Mesothelial cell of epicardium (in vitro differentiated cells): ENCODE results near the gene KATNAL2. TPM values are rescaled to one million over a fixed set of nuclear protein-coding genes. Genes with fewer than 3 reads are reported as not detected.
"Not testable (repeated sequence)": the region's sequence is repeated elsewhere in the genome, so short reads cannot be mapped to it uniquely, and the experiment has no call there.

Experiments
- DNase-seq, 2 experiments: peaks; one replicate each; pipeline ENCODE4 v3.0.0; 2021; ENCODE audit warnings: low spot score in 2 of 2; ENCODE audit not compliant: unreplicated experiment in 2 of 2
- H3K27ac Mint-ChIP-seq: 2 replicates; pipeline ENCODE4 v1.8.0; 2021; ENCODE audit warnings: mixed read lengths
- H3K27me3 Mint-ChIP-seq: 2 replicates; pipeline ENCODE4 v1.8.0; 2021; ENCODE audit warnings: low read depth, mixed read lengths
- H3K36me3 Mint-ChIP-seq: 2 replicates; pipeline ENCODE4 v1.8.0; 2021; ENCODE audit warnings: mixed read lengths
- H3K4me1 Mint-ChIP-seq: 2 replicates; pipeline ENCODE4 v1.8.0; 2021; ENCODE audit warnings: mixed read lengths
- H3K4me3 Mint-ChIP-seq: 2 replicates; pipeline ENCODE4 v1.8.0; 2021; ENCODE audit warnings: mild to moderate bottlenecking, moderate library complexity, mixed read lengths
- H3K9me3 Mint-ChIP-seq: 2 replicates; pipeline ENCODE4 v1.8.0; 2021; ENCODE audit warnings: mixed read lengths
- total RNA-seq: library from RNA; stranded (reverse); gene quantifications from 3 replicates; pipeline ENCODE4 v1.2.1, GENCODE V29; 2021
- TF ChIP-seq, protein P1 (sequence below): fragments of 200-600 bp; sonication (generic); IDR thresholded peaks from one replicate; pipeline ENCODE4 v1.5.0; 2021; ENCODE audit warnings: antibody characterized with exemption; ENCODE audit not compliant: unreplicated experiment

The KATNAL2 gene
- total RNA-seq, 1 donor from 2014 or later = 8.9 TPM

DNA sequence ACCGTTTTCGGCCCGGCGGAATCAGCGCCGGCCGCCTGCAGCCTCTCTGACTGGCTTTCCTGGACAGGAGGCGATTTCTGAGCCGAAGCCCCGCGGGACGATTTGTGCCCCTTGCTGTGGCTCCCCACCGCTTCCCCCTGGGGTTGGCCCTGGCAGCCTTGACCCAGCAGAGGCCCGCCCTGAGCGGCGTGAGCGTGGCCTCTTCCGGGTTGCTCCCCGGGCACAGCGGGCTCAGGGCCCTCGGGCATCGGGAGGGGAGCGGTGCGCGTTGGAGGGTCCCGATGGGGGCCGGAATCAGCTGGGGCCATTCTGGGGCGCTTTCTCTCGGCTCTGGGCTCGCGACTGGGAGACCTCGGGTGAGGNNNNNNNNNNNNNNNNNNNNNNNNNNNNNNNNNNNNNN, 52.1 kb downstream of the KATNAL2 start:
- not testable (repeated sequence) for H3K36me3 Mint-ChIP-seq, H3K27me3 Mint-ChIP-seq, DNase-seq, H3K27ac Mint-ChIP-seq, H3K4me3 Mint-ChIP-seq, H3K4me1 Mint-ChIP-seq, H3K9me3 Mint-ChIP-seq

DNA sequence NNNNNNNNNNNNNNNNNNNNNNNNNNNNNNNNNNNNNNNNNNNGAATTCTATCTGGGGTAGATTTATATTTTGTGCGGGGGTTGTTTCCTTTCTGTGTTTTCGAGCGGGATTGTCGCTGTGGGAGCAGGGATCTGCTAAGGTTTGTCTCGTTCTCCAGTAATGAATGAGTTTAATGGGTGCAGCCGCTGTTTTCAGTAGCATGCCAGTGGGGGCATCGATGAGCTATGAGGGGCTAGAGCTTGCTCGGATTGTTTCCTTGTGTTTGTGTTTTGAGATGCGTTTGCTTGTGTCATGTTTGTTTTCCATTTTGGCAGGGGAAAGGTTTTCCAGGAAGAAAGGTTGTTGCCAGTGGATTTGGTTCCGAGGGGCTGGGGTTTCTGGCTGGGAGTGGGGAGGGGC, 102.5 kb downstream of the KATNAL2 start:
- H3K9me3 Mint-ChIP-seq, H3K4me3 Mint-ChIP-seq, H3K27ac Mint-ChIP-seq, H3K4me1 Mint-ChIP-seq, DNase-seq, H3K36me3 Mint-ChIP-seq, H3K27me3 Mint-ChIP-seq: not testable (repeated sequence)

DNA sequence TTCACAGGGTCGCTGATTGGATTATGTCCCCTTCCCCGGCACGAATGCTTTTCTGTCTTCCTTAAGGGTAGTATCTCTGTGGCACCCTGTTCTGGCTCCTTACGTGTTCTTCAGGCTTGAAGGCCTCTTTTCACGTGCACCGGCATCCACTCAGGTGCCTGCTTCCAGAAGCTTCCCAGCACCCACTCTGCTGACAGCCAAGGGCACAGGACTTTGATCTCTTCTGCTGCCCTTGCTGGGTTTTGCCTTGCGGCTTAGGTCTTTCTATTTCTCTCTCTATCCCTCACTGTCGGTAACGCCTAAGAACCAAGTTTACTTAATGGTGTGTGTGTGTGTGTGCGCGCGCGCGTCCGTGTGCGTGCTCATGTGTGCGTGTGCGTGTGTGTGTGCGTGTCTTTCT, 103.4 kb downstream of the KATNAL2 start:
- H3K4me1 Mint-ChIP-seq, H3K9me3 Mint-ChIP-seq, H3K36me3 Mint-ChIP-seq, H3K27ac Mint-ChIP-seq, H3K27me3 Mint-ChIP-seq, DNase-seq, H3K4me3 Mint-ChIP-seq: not testable (repeated sequence)

DNA sequence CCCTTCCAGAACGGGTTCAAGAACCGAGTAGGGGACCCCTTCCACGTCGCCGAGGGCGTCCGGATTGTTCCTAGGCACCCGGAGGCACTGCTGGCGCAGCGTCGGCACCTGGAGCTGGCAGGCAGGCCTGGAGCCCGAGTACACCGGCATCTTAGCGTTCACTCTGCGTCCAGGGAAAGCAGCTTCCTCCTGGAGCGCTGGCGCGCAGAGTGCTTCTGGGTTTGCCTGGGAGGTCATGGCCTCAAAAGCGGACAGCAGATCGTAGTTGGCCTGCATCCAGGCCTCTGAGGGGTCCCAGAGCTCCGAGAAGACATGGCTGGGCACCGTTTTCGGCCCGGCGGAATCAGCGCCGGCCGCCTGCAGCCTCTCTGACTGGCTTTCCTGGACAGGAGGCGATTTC, 105.4 kb downstream of the KATNAL2 start:
- not testable (repeated sequence) for H3K27ac Mint-ChIP-seq, H3K9me3 Mint-ChIP-seq

DNA sequence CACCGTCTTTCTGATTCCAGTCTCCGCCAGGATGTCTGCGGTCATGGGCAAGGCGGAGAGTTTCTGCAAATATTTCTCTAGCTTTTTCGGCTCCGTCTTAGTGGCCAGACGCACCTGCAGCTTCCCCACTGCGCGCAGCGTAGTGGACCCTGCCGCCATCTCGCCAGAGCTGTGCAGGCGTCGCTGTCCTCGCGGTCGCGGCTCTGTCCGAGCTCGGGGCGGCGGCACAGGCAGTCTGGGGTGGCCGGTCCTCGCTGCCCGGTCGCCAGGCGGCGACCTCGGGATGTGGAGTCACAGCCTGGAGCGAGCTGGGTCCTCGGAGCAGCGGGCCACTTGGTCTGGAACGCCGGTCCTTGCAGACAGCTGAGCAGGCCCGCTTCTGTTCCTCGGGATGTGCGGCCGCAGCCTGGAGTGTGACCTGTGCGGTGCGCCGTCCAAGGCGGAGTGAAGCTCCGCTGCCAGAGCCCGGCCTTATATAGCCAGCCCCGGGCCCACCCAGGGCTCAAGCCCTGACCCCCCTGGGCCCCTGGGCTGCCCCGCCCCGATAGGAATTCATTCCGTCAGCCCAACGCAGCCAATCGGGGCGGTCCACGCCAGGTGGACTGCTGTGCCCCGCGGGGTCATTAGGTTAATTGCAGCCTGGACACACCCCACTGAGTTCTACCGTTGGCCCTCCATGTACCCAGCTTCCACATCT, 106.5 kb downstream of the KATNAL2 start:
- H3K36me3 Mint-ChIP-seq, DNase-seq, H3K9me3 Mint-ChIP-seq, H3K27me3 Mint-ChIP-seq, H3K4me1 Mint-ChIP-seq, H3K27ac Mint-ChIP-seq, H3K4me3 Mint-ChIP-seq: not testable (repeated sequence)

More for the DNA sequence above, 105.4 kb downstream of the KATNAL2 start:
- not testable (repeated sequence) for H3K36me3 Mint-ChIP-seq, H3K4me1 Mint-ChIP-seq, H3K27me3 Mint-ChIP-seq, H3K4me3 Mint-ChIP-seq
- DNase-seq = peak in 1 of 2 experiments; percentile 51

GRCh38 chr18:47025557-47026174, 108.3 kb downstream of the KATNAL2 start:
- not testable (repeated sequence) for H3K9me3 Mint-ChIP-seq, H3K4me1 Mint-ChIP-seq, DNase-seq, H3K4me3 Mint-ChIP-seq, H3K27me3 Mint-ChIP-seq, H3K36me3 Mint-ChIP-seq, H3K27ac Mint-ChIP-seq

DNA sequence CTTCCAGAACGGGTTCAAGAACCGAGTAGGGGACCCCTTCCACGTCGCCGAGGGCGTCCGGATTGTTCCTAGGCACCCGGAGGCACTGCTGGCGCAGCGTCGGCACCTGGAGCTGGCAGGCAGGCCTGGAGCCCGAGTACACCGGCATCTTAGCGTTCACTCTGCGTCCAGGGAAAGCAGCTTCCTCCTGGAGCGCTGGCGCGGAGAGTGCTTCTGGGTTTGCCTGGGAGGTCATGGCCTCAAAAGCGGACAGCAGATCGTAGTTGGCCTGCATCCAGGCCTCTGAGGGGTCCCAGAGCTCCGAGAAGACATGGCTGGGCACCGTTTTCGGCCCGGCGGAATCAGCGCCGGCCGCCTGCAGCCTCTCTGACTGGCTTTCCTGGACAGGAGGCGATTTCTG, 111.3 kb downstream of the KATNAL2 start:
- H3K36me3 Mint-ChIP-seq, H3K27ac Mint-ChIP-seq, H3K4me3 Mint-ChIP-seq, H3K9me3 Mint-ChIP-seq, DNase-seq, H3K27me3 Mint-ChIP-seq, H3K4me1 Mint-ChIP-seq: not testable (repeated sequence)

DNA sequence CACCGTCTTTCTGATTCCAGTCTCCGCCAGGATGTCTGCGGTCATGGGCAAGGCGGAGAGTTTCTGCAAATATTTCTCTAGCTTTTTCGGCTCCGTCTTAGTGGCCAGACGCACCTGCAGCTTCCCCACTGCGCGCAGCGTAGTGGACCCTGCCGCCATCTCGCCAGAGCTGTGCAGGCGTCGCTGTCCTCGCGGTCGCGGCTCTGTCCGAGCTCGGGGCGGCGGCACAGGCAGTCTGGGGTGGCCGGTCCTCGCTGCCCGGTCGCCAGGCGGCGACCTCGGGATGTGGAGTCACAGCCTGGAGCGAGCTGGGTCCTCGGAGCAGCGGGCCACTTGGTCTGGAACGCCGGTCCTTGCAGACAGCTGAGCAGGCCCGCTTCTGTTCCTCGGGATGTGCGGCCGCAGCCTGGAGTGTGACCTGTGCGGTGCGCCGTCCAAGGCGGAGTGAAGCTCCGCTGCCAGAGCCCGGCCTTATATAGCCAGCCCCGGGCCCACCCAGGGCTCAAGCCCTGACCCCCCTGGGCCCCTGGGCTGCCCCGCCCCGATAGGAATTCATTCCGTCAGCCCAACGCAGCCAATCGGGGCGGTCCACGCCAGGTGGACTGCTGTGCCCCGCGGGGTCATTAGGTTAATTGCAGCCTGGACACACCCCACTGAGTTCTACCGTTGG, 112.4 kb downstream of the KATNAL2 start:
- H3K9me3 Mint-ChIP-seq, DNase-seq, H3K36me3 Mint-ChIP-seq, H3K4me1 Mint-ChIP-seq, H3K27me3 Mint-ChIP-seq, H3K4me3 Mint-ChIP-seq, H3K27ac Mint-ChIP-seq: not testable (repeated sequence)

DNA sequence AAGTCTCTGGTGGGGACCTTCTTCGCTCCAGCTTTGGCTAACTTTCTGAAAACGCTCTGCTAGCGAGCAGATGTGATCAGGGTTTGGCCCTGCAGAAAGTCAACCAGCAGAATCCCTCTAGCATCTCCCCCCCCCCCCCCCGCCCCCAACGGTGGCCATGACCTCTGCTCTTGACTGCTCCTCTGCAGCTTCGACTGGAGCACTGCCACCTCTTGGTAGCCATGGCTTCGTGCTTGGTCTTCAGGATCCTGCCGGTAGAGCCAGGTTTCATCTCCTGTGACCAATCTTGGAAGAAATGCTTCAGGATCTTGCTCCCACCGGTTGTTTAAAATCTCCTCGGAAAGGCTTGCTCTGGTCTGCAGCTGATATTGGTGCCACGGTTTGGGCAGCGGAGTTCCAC, 113.5 kb downstream of the KATNAL2 start:
- not testable (repeated sequence) for H3K36me3 Mint-ChIP-seq, H3K9me3 Mint-ChIP-seq, H3K27ac Mint-ChIP-seq, H3K27me3 Mint-ChIP-seq, H3K4me1 Mint-ChIP-seq, DNase-seq, H3K4me3 Mint-ChIP-seq

- Mint-ChIP-seq H3K36me3 (peaks cover 3% of the 10 kb centered on the region), H3K4me1 (no peaks in the 10 kb centered on the region), H3K9me3 (peaks cover 4% of the 10 kb centered on the region), H3K27me3 (peaks cover 2% of the 10 kb centered on the region), H3K27ac (no peak overlapping the region), H3K4me3 (no peak overlapping the region)
- TF ChIP-seq, protein P1, sequence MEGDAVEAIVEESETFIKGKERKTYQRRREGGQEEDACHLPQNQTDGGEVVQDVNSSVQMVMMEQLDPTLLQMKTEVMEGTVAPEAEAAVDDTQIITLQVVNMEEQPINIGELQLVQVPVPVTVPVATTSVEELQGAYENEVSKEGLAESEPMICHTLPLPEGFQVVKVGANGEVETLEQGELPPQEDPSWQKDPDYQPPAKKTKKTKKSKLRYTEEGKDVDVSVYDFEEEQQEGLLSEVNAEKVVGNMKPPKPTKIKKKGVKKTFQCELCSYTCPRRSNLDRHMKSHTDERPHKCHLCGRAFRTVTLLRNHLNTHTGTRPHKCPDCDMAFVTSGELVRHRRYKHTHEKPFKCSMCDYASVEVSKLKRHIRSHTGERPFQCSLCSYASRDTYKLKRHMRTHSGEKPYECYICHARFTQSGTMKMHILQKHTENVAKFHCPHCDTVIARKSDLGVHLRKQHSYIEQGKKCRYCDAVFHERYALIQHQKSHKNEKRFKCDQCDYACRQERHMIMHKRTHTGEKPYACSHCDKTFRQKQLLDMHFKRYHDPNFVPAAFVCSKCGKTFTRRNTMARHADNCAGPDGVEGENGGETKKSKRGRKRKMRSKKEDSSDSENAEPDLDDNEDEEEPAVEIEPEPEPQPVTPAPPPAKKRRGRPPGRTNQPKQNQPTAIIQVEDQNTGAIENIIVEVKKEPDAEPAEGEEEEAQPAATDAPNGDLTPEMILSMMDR = no peak
- DNase-seq = no peak
Observed at GRCh38 chr18:47032945-47033344, 115.5 kb downstream of the KATNAL2 start.

GRCh38 chr18:47034591-47034990, 117.2 kb downstream of the KATNAL2 start:
- not testable (repeated sequence) for H3K27ac Mint-ChIP-seq, H3K4me3 Mint-ChIP-seq, H3K27me3 Mint-ChIP-seq, H3K4me1 Mint-ChIP-seq, H3K9me3 Mint-ChIP-seq, H3K36me3 Mint-ChIP-seq, DNase-seq
